Natural killer cell treated with Interleukin-12 subunit alpha and Interleukin-12 subunit beta and Interleukin-15 and Interleukin-18, amount 100 ng/mL, for 72 hours (primary cell): ENCODE results near the gene DNASE1L2. TPM values are rescaled to one million over a fixed set of nuclear protein-coding genes. Genes with fewer than 3 reads are reported as not detected.

Experiments
- ATAC-seq, 2 donors: fragments of 150-1000 bp; cut with Tn5 transposase in 1 of 2; sonication (Bioruptor Pico), chemical (Tn5 transposase) in 1 of 2; 2 replicates each; pipeline ENCODE4 v1.10.0; 2021
- DNase-seq: peaks from one replicate; pipeline ENCODE4 v3.0.0; 2022; ENCODE audit warnings: low spot score
- H3K27ac Mint-ChIP-seq, 2 donors: 1 replicate in 1 of 2; 2 replicates in 1 of 2; pipeline ENCODE4 v1.8.0; 2022; ENCODE audit warnings: mixed read lengths in 2 of 2, mild to moderate bottlenecking in 1 of 2, moderate library complexity in 1 of 2
- H3K27me3 Mint-ChIP-seq, 2 donors: 1 replicate in 1 of 2; 2 replicates in 1 of 2; pipeline ENCODE4 v1.8.0; 2022; ENCODE audit warnings: mixed read lengths in 2 of 2
- H3K36me3 Mint-ChIP-seq: one replicate; pipeline ENCODE4 v1.8.0; 2022; ENCODE audit warnings: mixed read lengths
- H3K4me1 Mint-ChIP-seq, 2 donors: 1 replicate in 1 of 2; 2 replicates in 1 of 2; pipeline ENCODE4 v1.8.0; 2022; ENCODE audit warnings: low read depth in 2 of 2, mixed read lengths in 2 of 2, mild to moderate bottlenecking in 1 of 2
- H3K4me3 Mint-ChIP-seq: one replicate; pipeline ENCODE4 v1.8.0; 2022; ENCODE audit warnings: mixed read lengths
- H3K9me3 Mint-ChIP-seq: 2 replicates; pipeline ENCODE4 v1.8.0; 2022; ENCODE audit warnings: mixed read lengths
- total RNA-seq, 2 donors: library from RNA; stranded (reverse); gene quantifications; one replicate each; pipeline ENCODE4 v1.2.3, GENCODE V29; 2022

Gene DNASE1L2
- total RNA-seq, 2 donors from 2014 or later, result 0.88 to 3.5 TPM

DNA sequence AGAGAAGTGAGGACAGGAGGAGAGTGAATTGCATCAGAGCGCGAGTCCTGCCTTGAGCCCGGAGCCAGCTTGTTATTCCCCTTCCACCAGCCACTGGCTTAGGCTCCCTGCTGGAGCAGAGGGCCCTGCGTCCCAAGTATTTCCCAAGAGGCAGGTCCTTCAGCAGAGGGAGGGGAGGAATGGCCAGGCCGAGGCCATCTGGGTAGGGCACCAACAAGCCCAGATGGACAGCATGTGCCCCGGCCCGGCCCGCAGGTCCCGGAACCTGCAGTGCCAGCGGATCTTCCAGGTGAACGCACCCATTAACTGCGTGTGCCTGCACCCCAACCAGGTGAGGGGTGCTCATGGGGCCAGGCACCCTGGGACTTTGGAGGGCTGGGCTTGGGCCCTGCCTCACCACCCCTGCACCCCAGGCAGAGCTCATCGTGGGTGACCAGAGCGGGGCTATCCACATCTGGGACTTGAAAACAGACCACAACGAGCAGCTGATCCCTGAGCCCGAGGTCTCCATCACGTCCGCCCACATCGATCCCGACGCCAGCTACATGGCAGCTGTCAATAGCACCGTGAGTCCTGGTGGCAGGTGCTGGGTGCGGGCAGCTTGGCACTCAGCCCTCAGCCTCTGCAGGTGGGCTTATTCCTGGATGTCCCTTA lies 29.3 kb upstream of the DNASE1L2 start:
- Mint-ChIP-seq H3K27ac (peak overlapping the region; percentile 41 to 59), H3K9me3 (no peaks in the 10 kb centered on the region), H3K27me3 (no peaks in the 10 kb centered on the region), H3K4me1 (peaks cover 24% of the 10 kb centered on the region in 2 donors), H3K4me3 (peak overlapping the region; percentile 86), H3K36me3 (peaks cover 6% of the 10 kb centered on the region)
- DNase-seq, result no peak
- no peak for ATAC-seq

DNA sequence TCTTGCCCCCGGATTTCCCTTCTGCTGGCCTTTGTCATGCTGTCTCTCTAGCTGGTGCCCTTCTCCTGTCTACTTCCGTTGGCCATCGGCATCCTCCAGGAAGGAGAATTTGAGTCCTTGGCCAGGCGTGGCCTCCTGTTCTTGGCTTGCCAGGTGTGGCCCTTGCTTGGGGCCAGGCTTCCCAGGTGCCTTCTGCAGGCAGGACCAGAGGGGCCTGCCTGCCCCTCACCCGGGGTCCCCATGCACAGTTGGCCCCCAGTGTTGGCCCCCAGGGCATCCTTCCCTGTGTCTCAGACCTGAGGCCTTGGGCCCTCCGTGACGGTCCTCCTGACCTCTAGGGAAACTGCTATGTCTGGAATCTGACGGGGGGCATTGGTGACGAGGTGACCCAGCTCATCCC lies 28.4 kb upstream of the DNASE1L2 start:
- peak overlapping the region; percentile 72 for H3K4me3 Mint-ChIP-seq
- H3K27me3 Mint-ChIP-seq, result no peaks in the 10 kb centered on the region

DNA sequence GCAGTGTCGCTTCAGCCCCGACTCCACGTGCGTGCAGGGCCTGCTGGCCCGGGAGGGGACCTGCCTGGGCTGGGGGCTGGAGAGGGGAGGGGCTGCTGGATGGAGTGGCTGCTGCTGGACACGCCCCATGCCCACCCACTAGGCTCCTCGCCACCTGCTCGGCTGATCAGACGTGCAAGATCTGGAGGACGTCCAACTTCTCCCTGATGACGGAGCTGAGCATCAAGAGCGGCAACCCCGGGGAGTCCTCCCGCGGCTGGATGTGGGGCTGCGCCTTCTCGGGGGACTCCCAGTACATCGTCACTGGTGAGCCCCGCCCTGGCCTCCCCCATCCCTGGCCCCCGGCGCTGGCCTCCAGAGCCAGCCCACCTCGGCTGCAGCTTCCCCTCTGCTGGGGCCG lies 27.9 kb upstream of the DNASE1L2 start:
- Mint-ChIP-seq H3K4me3 (no peak overlapping the region), H3K9me3 (no peaks in the 10 kb centered on the region), H3K4me1 (peaks cover 29 to 33% of the 10 kb centered on the region in 2 donors), H3K27me3 (no peaks in the 10 kb centered on the region), H3K27ac (no peak overlapping the region), H3K36me3 (peaks cover 6% of the 10 kb centered on the region)
- ATAC-seq (no peak), DNase-seq (no peak)

More for the DNA sequence above, 28.4 kb upstream of the DNASE1L2 start:
- ATAC-seq (no peak), DNase-seq (no peak)
- Mint-ChIP-seq H3K9me3 (no peaks in the 10 kb centered on the region), H3K27ac (peak overlapping the region; percentile 41 to 48), H3K36me3 (peaks cover 6% of the 10 kb centered on the region), H3K4me1 (peaks cover 27 to 30% of the 10 kb centered on the region in 2 donors)

DNA sequence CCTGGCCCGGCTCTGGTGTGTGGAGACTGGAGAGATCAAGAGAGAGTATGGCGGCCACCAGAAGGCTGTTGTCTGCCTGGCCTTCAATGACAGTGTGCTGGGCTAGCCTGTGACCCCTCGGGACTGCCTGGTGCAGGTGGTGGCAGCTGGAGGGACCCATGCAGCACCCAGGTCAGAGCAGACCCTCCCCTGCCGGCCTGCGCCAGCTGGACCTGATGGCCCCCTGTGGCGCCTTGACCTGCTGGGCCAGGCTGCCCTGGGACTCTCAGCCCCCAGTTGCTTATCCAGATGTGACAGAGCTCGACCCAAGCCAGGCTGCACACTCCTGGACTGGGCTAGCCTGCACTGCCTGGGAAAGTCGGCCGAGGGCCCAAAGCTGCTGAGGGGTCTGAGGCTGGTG lies 27.5 kb upstream of the DNASE1L2 start:
- Mint-ChIP-seq H3K9me3 (no peaks in the 10 kb centered on the region), H3K4me1 (peaks cover 34% of the 10 kb centered on the region in 2 donors), H3K36me3 (peaks cover 6% of the 10 kb centered on the region), H3K4me3 (no peak overlapping the region), H3K27ac (no peak overlapping the region), H3K27me3 (no peaks in the 10 kb centered on the region)
- ATAC-seq, result no peak
- no peak for DNase-seq

DNA sequence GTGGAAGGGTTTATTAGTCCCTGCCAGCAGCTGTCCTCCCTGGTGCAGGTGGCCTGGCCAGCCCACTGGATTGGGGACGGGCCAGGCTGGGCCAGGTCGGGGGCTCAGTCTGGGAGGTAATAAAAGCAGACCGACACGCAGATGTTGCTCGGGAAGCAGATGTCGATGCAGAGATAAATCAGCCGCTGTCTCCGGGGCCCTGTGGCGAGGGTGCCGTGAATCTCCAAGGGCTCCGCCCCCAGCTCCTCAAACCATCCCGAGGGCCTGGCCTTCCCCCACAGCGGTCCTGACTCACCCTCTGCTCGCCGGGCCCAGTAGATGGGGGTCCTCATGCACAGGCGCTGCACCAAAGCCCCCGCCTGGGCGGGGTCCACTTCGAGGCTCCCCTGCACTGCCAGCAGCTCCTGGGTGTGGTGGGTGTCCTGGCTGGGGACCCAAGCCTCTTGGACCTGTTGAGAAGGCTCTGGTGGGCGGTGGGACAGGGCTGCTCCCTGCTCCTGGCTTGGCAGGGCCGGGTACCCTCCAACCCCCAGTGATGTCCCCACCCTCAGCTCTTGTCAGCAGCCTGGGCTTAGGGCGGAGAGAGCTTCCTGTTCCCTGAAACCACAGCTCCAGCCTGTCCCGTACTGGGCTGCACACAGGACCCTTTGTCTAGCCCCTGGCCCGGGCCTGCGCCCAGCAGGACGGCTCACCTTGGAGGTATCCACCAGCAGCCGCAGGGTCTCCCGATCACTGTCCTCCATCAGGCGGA lies 26.8 kb upstream of the DNASE1L2 start:
- no peak for DNase-seq
- no peaks in the 10 kb centered on the region for H3K27me3 Mint-ChIP-seq
- ATAC-seq, result no peak
- no peak overlapping the region for H3K27ac Mint-ChIP-seq
- H3K9me3 Mint-ChIP-seq, result no peaks in the 10 kb centered on the region
- H3K4me1 Mint-ChIP-seq, result peaks cover 30 to 31% of the 10 kb centered on the region in 2 donors
- peaks cover 6% of the 10 kb centered on the region for H3K36me3 Mint-ChIP-seq
- no peak overlapping the region for H3K4me3 Mint-ChIP-seq

DNA sequence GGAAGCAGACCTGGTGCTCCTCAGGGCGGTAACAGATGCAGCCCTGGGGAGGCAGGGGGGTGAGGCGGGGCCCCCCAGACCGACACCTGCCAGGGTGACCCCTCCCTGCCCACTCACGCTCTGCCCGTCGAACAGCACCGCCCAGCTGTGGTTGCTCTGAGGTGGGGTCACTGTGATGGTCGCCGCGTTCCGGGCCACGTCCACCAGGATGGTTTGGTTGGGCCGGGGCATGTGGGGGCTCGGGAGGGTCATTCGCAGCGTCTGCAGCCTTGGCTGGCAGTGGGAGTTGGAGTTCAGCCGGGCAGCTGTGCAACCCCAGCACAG lies 26.3 kb upstream of the DNASE1L2 start:
- no peak for DNase-seq
- H3K27ac Mint-ChIP-seq, result no peak overlapping the region

DNA sequence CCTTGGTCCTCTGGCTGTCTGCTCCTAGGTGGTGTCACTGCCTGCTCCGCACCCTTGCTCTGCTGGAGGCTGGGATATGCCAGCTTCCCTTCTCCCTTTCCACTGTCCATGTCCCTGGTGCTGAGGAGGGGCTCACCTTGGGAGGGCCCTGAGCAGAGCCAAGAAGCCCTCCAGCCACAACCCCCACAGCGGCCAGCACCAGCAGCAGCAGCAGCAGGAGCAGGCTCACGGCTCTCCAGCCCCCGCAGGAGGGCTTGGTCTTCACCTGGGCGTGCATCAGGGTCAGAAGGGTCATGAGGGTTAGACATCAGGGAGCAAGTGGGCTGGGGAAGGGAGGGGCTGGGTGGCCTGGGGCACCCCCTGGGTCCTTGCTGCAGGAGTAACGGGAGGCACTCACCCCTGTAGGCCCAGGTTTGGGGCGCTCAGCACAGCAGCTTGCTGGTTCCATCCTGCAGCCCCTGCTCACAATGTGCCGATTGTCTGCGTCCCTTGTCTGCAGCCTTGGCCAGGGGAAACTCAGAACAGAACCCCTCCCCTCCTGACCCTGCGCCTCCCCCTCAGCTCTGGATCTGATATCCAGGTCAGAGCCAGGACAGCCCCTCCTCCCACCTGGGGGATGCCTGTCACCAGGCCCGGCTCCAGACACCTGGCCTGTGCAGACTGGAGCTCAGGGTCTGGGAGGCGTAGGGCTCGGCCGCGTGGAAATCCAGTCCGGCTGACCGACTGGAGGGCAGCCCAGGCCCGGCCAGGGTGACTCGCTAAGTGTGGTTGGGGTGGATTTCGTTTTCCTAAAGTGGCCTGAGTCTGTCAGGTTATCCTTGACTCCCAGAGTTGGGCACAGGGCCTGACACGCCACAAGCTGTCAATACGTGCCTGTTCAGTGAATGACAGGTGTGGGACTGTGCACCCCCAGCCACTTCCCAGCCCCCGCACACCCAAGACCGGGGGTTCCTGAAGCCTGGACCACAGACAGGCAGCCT lies 25.6 kb upstream of the DNASE1L2 start, which contains the start of gene BRICD5:
Gene BRICD5, minus strand, starts transcription at position 478 of the 980 bp plus-strand sequence. Its CDS starts 30 bp downstream, at position 448.
- Mint-ChIP-seq H3K36me3 (peaks cover 6% of the 10 kb centered on the region), H3K4me1 (peaks cover 26 to 28% of the 10 kb centered on the region in 2 donors), H3K27me3 (no peaks in the 10 kb centered on the region), H3K27ac (no peak within 1 kb of the TSS), H3K4me3 (no peak within 1 kb of the TSS), H3K9me3 (no peaks in the 10 kb centered on the region)
- no peak for DNase-seq
- ATAC-seq, result no peak

More for the DNA sequence above, 26.3 kb upstream of the DNASE1L2 start:
- no peak overlapping the region for H3K4me3 Mint-ChIP-seq
- peaks cover 26 to 28% of the 10 kb centered on the region in 2 donors for H3K4me1 Mint-ChIP-seq
- no peaks in the 10 kb centered on the region for H3K9me3 Mint-ChIP-seq
- ATAC-seq, result no peak
- peaks cover 6% of the 10 kb centered on the region for H3K36me3 Mint-ChIP-seq
- no peaks in the 10 kb centered on the region for H3K27me3 Mint-ChIP-seq

DNA sequence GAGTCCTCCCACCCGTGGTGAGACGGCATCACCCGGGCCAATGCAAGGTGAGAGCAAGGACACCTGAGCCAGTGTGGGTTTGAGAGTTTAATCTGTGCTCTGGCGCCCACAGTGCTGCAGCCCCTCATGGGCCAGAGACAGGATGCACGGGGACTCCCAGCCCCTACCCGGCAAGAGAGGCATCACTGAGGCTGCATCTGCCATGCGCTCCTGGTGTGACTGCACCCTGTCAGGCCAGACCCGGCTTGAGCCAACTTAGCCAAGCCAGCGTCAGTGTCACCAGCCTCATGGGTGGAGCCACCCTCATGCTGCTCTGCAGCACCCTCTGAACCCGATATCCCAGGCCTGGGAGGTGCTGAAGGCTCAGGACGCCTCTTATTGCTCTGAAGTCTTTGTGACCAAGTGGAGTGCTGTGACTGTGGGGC lies 24.3 kb upstream of the DNASE1L2 start:
- ATAC-seq, result no peak
- no peaks in the 10 kb centered on the region for H3K27me3 Mint-ChIP-seq
- DNase-seq, result no peak
- no peaks in the 10 kb centered on the region for H3K9me3 Mint-ChIP-seq
- H3K4me3 Mint-ChIP-seq, result peak overlapping the region; percentile 47
- peaks cover 6% of the 10 kb centered on the region for H3K36me3 Mint-ChIP-seq
- H3K27ac Mint-ChIP-seq, result no peak overlapping the region
- H3K4me1 Mint-ChIP-seq, result peaks cover 21 to 23% of the 10 kb centered on the region in 2 donors

DNA sequence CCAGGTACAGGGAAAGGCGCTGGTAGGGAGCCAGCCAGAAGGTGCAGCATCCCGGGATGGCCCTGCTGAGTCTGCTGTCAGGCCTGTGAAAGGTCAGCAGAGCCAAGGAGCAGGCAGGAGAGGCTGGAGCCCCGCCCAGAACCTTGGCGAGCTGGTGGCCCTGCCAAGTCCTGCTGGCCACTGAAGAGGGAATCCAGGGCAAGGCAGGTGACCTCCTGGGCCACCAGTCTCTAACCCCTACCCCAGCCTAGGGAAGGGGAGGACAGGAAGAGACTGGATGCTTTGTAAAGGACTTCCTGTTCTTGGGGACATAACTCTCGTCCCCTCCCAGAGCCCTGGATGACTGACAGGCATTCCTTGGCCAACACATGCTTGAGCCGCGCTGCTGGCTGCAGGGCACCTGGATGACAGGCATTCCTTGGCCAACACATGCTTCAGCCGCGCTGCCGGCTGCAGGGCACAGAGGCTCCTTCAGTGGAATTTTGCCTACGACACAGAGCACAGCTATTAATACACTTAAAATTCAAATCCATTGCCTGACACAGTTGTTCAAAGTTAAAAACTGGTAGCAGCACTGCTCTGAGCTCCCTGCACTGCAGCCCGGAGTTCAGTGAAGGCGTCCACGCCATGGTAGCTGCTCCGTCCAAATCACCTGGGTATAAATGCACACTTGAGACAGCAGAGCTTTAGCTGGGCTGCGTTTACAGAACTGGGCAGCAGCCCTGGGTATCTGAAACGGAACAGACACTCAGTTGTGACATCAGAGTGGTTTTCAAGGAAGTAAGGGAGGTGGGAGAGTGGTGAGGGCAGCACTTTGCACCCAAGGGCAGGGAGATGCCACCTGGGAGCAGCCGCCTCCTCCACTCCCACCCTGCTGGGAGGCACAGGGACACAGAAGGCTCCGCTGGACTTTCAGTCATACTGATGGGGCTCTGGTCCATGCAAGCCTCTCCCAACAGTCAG lies 23.6 kb upstream of the DNASE1L2 start:
- peaks cover 4% of the 10 kb centered on the region for H3K36me3 Mint-ChIP-seq

DNA sequence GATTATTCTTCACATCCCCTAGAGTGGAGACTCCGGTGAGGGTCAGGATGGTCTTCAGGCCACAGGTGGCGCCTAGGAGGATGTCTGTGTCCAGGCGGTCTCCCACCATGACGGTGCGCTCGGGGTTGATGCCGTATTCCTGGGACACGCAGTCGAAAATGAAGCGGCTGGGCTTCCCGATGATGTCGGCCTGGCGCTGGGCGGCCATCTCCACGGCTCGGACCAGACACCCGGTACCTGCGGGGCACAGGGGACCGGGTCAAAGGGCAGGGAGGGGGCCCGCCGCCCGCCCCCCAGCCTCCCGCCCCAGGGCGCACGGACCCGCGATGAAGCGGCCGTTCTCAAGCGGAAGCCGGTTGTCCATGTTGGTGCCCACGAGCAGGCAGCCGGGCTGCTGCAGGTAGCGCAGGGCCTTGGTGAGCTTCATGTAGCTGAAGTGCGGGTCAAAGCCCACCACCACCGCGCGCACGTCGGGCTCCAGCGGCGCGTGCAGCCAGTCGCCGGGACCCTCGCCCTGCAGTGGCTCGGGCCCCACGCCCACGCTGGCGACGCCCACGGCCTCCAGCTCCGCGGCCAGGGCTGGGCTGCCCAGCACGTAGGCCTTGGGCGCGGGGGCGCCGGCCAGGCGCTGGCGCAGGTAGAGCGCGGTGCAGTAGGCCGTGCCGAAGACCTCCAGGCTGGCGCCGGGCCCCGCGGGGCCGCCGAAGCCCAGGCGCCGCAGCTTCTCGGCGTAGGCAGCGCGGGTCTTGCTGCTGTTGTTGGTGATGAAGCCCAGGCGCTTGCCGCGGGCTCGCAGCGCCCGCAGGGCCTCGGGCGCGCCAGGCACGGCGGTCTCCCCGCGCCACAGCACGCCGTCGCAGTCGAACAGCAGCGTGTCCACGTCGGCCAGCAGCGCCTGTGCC lies 22.2 kb upstream of the DNASE1L2 start:
- Mint-ChIP-seq H3K27ac (peak overlapping the region in 1 of 2 donors; percentile 43), H3K27me3 (no peaks in the 10 kb centered on the region), H3K9me3 (no peaks in the 10 kb centered on the region), H3K36me3 (no peaks in the 10 kb centered on the region), H3K4me3 (peak overlapping the region; percentile 84), H3K4me1 (peaks cover 12 to 17% of the 10 kb centered on the region in 2 donors)
- ATAC-seq, result no peak
- DNase-seq, result no peak

More for the DNA sequence above, 23.6 kb upstream of the DNASE1L2 start:
- H3K4me3 Mint-ChIP-seq, result peak overlapping the region; percentile 84
- H3K4me1 Mint-ChIP-seq, result peaks cover 16 to 19% of the 10 kb centered on the region in 2 donors
- no peaks in the 10 kb centered on the region for H3K27me3 Mint-ChIP-seq
- DNase-seq, result no peak
- H3K27ac Mint-ChIP-seq, result peak overlapping the region in 1 of 2 donors; percentile 43
- ATAC-seq, result no peak
- H3K9me3 Mint-ChIP-seq, result no peaks in the 10 kb centered on the region

DNA sequence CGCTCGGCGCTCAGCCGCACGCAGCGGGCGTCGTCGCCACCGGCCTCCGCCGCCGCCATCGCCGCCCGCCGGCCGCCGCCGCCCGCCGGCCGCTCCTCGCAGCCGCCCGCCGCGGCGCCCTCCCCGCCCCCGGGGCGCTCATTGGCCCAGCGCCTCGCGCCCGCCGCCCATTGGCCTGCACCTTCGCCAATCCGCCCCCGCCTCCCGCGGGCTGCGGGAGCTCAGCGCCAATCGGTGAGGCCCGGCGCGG lies 21.6 kb upstream of the DNASE1L2 start, which contains the start of gene PGP:
Gene PGP, minus strand, starts transcription at position 122 of the 250 bp plus-strand sequence. Its CDS starts 63 bp downstream, at position 59.
- H3K36me3 Mint-ChIP-seq, result no peaks in the 10 kb centered on the region
- H3K4me1 Mint-ChIP-seq, result peaks cover 12 to 17% of the 10 kb centered on the region in 2 donors
- peak within 1 kb of the TSS; percentile 82 to 84 for H3K27ac Mint-ChIP-seq
- no peaks in the 10 kb centered on the region for H3K27me3 Mint-ChIP-seq
- peak within 1 kb of the TSS; percentile 90 for H3K4me3 Mint-ChIP-seq
- DNase-seq (no peak), ATAC-seq (peak; percentile 95 to 96)
- no peaks in the 10 kb centered on the region for H3K9me3 Mint-ChIP-seq

DNA sequence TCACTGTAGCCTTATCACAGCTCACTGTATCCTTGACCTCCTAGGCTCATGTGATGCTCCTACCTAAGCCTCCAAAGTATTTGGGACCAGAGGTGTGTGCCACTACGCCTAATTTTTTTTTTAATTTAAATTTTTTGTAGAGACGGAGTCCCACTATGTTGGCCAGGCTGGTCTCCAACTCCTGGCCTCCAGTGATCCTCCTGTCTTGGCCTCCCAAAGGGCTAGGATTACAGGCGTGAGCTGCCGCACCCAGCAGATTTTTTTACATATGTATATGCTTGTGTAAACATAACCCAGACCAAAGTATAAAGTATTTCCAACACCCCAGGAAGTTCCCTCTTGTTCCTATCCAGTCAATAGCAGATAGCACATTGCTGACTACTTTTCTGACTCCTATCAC lies 19.9 kb upstream of the DNASE1L2 start:
- peak overlapping the region; percentile 82 to 84 for H3K27ac Mint-ChIP-seq
- ATAC-seq (no peak), DNase-seq (no peak)
- H3K9me3 Mint-ChIP-seq, result no peaks in the 10 kb centered on the region
- no peaks in the 10 kb centered on the region for H3K27me3 Mint-ChIP-seq
- H3K4me1 Mint-ChIP-seq, result peaks cover 12 to 17% of the 10 kb centered on the region in 2 donors
- H3K4me3 Mint-ChIP-seq, result peak overlapping the region; percentile 90
- H3K36me3 Mint-ChIP-seq, result no peaks in the 10 kb centered on the region
